K562 (cell line): ENCODE data around the gene HHATL. TPM values are rescaled to one million over a fixed set of nuclear protein-coding genes. Genes with fewer than 3 reads are reported as not detected.
A peak's percentile ranks its signal among the peaks of the same experiment; 100 is the strongest.

Experiments used
- ATAC-seq: fragments of 200-7000 bp; cut with Tn5 transposase; 3 replicates; pipeline ENCODE4 v1.9.1; 2020; ENCODE audit warnings: moderate library complexity
- BruUV-seq: library from RNA; stranded (reverse); fragments of 400-500 nt; replicated peaks from 2 replicates; lab custom pipeline; 2021; lab: Mats Ljungman, UMichigan
- CTCF ChIA-PET: fragments of 300-600 bp; formaldehyde crosslinking; extraction: SDS; loops from one replicate; lab custom pipeline; 2021; ENCODE audit warnings: low intra/inter-chr PET ratio; lab: Yijun Ruan, JAX
- POLR2A ChIA-PET: fragments of 300-600, 350-650 bp; sonication (Branson Sonifier 250); formaldehyde crosslinking; extraction: SDS; loops from one replicate; lab custom pipeline; 2021; ENCODE audit warnings: antibody characterized with exemption, inconsistent platforms; lab: Yijun Ruan, JAX
- DNase-seq, 4 experiments: peaks; one replicate each; pipeline versions ENCODE4 v3.0.0 to v3.0.0-alpha.2; 2011 to 2018; ENCODE audit warnings: low spot score in 3 of 4, mixed read lengths in 3 of 4; ENCODE audit errors: extremely low read depth in 1 of 4
- FAIRE-seq: peaks from 2 replicates; lab custom pipeline; 2011; peaks lifted over from hg19 to GRCh38; lab: Jason Lieb, UNC
- H2AFZ ChIP-seq: 2 replicates; pipeline ENCODE4 v1.6.0; 2011; ENCODE audit warnings: low read depth, low read length, control low read depth, inconsistent platforms
- H3K27ac ChIP-seq: fragments of 200-600 bp; 3 replicates; pipeline ENCODE4 v1.8.0; 2011; ENCODE audit warnings: low read depth, mild to moderate bottlenecking, control low read depth, inconsistent platforms, low read length, moderate library complexity, mixed read lengths; ENCODE audit errors: extremely low read depth
- H3K27me3 ChIP-seq, 2 experiments: fragments of 300-600 bp in 1 of 2; 2 replicates in 1 of 2; 3 replicates in 1 of 2; pipeline versions ENCODE4 v1.6.0 to v1.8.0; 2011; ENCODE audit warnings: inconsistent platforms in 2 of 2, low read length in 2 of 2, mild to moderate bottlenecking in 1 of 2, mixed read lengths in 1 of 2, moderate library complexity in 1 of 2; ENCODE audit not compliant: control insufficient read depth in 2 of 2, insufficient read depth in 2 of 2
- H3K36me3 ChIP-seq: fragments of 300-600 bp; 3 replicates; pipeline ENCODE4 v1.8.0; 2011; ENCODE audit warnings: mild to moderate bottlenecking, low read length, inconsistent platforms; ENCODE audit not compliant: control insufficient read depth, insufficient read depth
- H3K4me1 ChIP-seq, 2 experiments: fragments of 200-600 bp in 1 of 2; replicated peaks in 1 of 2; 2 replicates in 1 of 2; 3 replicates in 1 of 2; pipeline versions ENCODE4 v1.5.1 to v1.8.0; 2011; ENCODE audit warnings: inconsistent platforms in 2 of 2, low read length in 2 of 2, mild to moderate bottlenecking in 1 of 2, mixed read lengths in 1 of 2, moderate library complexity in 1 of 2; ENCODE audit not compliant: control insufficient read depth in 2 of 2, insufficient read depth in 2 of 2
- H3K4me2 ChIP-seq: 2 replicates; pipeline ENCODE4 v1.6.1; 2011; ENCODE audit warnings: low read length, control low read depth, inconsistent platforms, mixed read lengths; ENCODE audit not compliant: insufficient read depth
- H3K4me3 ChIP-seq: fragments of 200-600 bp; sonication (generic), shearing (Covaris generic); 2 replicates; pipeline ENCODE4 v1.5.1; 2016; ENCODE audit warnings: control low read depth, inconsistent platforms
- H3K79me2 ChIP-seq: fragments of 200-600 bp; 3 replicates; pipeline ENCODE4 v1.8.0; 2011; ENCODE audit warnings: low read length, inconsistent platforms; ENCODE audit not compliant: control insufficient read depth, insufficient read depth
- H3K9ac ChIP-seq, 2 experiments: 2 replicates each; pipeline versions ENCODE4 v1.6.0 to v1.6.1; 2011; ENCODE audit warnings: low read depth in 2 of 2, low read length in 2 of 2, control low read depth in 1 of 2, inconsistent platforms in 1 of 2, mild to moderate bottlenecking in 1 of 2, mixed read lengths in 1 of 2; ENCODE audit not compliant: insufficient read depth in 1 of 2
- H3K9me1 ChIP-seq: one replicate; pipeline ENCODE4 v1.6.0; 2011; ENCODE audit warnings: inconsistent platforms, mild to moderate bottlenecking, low read length, moderate library complexity; ENCODE audit not compliant: control insufficient read depth, insufficient read depth
- H3K9me3 ChIP-seq: replicated peaks from 2 replicates; pipeline ENCODE4 v1.5.1; 2011; ENCODE audit warnings: low read depth, low read length, inconsistent platforms; ENCODE audit not compliant: control insufficient read depth, insufficient read depth
- H4K20me1 ChIP-seq: replicated peaks from 2 replicates; pipeline ENCODE4 v1.6.1; 2011; ENCODE audit warnings: low read length, inconsistent platforms, mixed read lengths; ENCODE audit not compliant: control insufficient read depth, insufficient read depth
- CBFA2T3 ChIP-seq: fragments of 450-650 bp; IDR thresholded peaks from 2 replicates; pipeline ENCODE4 v1.6.1; 2017
- CHCHD3 ChIP-seq: fragments of 250-450 bp; sonication (Bioruptor Pico); IDR thresholded peaks from 2 replicates; pipeline ENCODE4 v2.1.2; 2022; ENCODE audit warnings: mild to moderate bottlenecking
- DEAF1 ChIP-seq: fragments of 450-650 bp; formaldehyde crosslinking; IDR thresholded peaks from 2 replicates; pipeline ENCODE4 v1.4.0; 2020; ENCODE audit warnings: mild to moderate bottlenecking, moderate library complexity
- KDM2B ChIP-seq: fragments of 250-450 bp; sonication (Bioruptor Pico); IDR thresholded peaks from 2 replicates; pipeline ENCODE4 v1.8.0; 2021; ENCODE audit warnings: mild to moderate bottlenecking, moderate library complexity
- NFRKB ChIP-seq: fragments of 450-650 bp; IDR thresholded peaks from 2 replicates; pipeline ENCODE4 v1.6.1; 2016; ENCODE audit warnings: low read depth
- ZNF354B ChIP-seq: fragments of 250-450 bp; sonication (Bioruptor Pico); IDR thresholded peaks from 2 replicates; pipeline ENCODE4 v1.4.0; 2020
- ZNF436 ChIP-seq: fragments of 250-450, 450-650 bp; sonication (Bioruptor Pico); formaldehyde crosslinking; IDR thresholded peaks from 2 replicates; pipeline ENCODE4 v1.7.0; 2020; ENCODE audit warnings: mild to moderate bottlenecking
- WGBS: fragments of 100-300 bp; shearing (Covaris generic); methylation state at CpG from one replicate; pipeline ENCODE4 v1.1.6; 2016; ENCODE audit warnings: low coverage, mixed read lengths; ENCODE audit not compliant: insufficient coverage; ENCODE audit errors: missing lambda C conversion rate; 5-methylcytosine and 5-hydroxymethylcytosine counted together
- in situ Hi-C: fragments of 300-500 bp; cut with MboI; formaldehyde crosslinking; loops from 4 replicates; pipeline ENCODE4 v1.15.0; 2018; ENCODE audit warnings: inconsistent platforms, mixed read lengths
- intact Hi-C: fragments of 100-400 bp; cut with micrococcal nuclease; formaldehyde crosslinking; loops from 2 replicates; pipeline ENCODE4 v1.14.2; 2022
- polyA plus RNA-seq, 8 experiments: library from polyadenylated mRNA; depleted of rRNA in 4 of 8; stranded (reverse) in 5 of 8; unstranded in 3 of 8; fragments of >200 nt; fragmentation: Nextera tagmentation in 2 of 8; fragmentation: Illumina TruSeq in 1 of 8; extraction: Ambion mirVana in 2 of 8; extraction: Trizol in 1 of 8; gene quantifications; 2 replicates each; pipeline versions ENCODE4 v1.2.1 to v1.2.3, GENCODE V29; 2011 to 2014; ENCODE audit warnings: inconsistent platforms in 1 of 8, missing spikeins in 1 of 8
- total RNA-seq, 7 experiments: library from RNA; depleted of rRNA in 6 of 7; stranded (reverse); fragments of >200 nt in 6 of 7; fragmentation: Illumina TruSeq in 2 of 7; extraction: Trizol in 2 of 7; gene quantifications; 2 replicates each; pipeline versions ENCODE4 v1.2.1 to v1.2.3, GENCODE V29; 2011 to 2021; ENCODE audit warnings: low replicate concordance in 1 of 7

HHATL gene
- total and polyA plus RNA-seq, 9 of the 15 experiments (the other 6 are each of a cell fraction or from before 2014, with no cell fraction given): not detected

GRCh38 chr3:42681361-42682038 is 21.1 kb downstream of the HHATL start:
- WGBS: 1% methylated on average over 10 of the region's 10 CpGs
- no peaks in the 10 kb centered on the region for H3K36me3 ChIP-seq

More at GRCh38 chr3:42681361-42682038, 21.1 kb downstream of the HHATL start:
- BruUV-seq: no TSS peak
- Histone ChIP-seq H3K9me1 (peaks cover 1% of the 10 kb centered on the region), H3K27ac (no peak overlapping the region), H3K4me1 (peaks cover 3 to 16% of the 10 kb centered on the region in 2 experiments; a peak in 3 of 5 replicates), H2AFZ (no peak overlapping the region)
- DNase-seq: no peak
- POLR2A ChIA-PET: no interaction called here
- TF ChIP-seq CHCHD3: no peak
- no peak for TF ChIP-seq NFRKB
- TF ChIP-seq CBFA2T3: no peak
- TF ChIP-seq KDM2B: no peak
- no peak for TF ChIP-seq ZNF436
- no peak for TF ChIP-seq DEAF1 (CRISPR knock-in tag)
- no peak for TF ChIP-seq ZNF354B (CRISPR knock-in tag)
- TF ChIP-seq, all 486 proteins: peak for 0
- FAIRE-seq (peak; percentile 29), ATAC-seq (no peak)
- no peaks in the 10 kb centered on the region for H3K9me3 ChIP-seq
- intact Hi-C loops: no loop called here
- no peaks in the 10 kb centered on the region for H4K20me1 ChIP-seq
- in situ Hi-C loops: no loop called here
- H3K4me3 ChIP-seq: no peak overlapping the region
- no peak overlapping the region for H3K9ac ChIP-seq
- CTCF ChIA-PET: no interaction called here
- no peaks in the 10 kb centered on the region for H3K79me2 ChIP-seq
- no peak overlapping the region for H3K4me2 ChIP-seq
- peaks cover 16 to 39% of the 10 kb centered on the region in 2 experiments; a peak in 4 of 5 replicates for H3K27me3 ChIP-seq
